Measurements from ENCODE around the gene SPPL2B.

DNA sequence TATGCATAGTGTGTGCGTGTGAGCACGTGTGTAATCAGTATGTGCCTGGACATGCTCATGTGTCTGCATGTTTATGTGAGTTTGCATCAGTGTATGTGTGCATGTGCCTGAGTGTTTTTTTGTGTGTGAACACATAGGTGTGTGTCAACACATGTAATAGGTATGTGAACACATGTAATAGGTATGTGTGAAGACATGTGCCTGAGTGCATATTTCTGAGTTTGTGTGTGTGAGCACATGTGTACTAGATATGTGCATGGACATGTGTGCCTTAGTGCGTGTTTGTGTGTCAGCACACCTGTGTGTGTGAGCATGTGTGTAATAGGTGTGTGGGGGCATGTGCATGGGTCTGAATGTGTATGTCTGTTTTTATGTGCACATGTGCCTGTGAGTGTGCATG is 7.4 kb downstream of the SPPL2B start:
- TF ChIP-seq, protein P1, sequence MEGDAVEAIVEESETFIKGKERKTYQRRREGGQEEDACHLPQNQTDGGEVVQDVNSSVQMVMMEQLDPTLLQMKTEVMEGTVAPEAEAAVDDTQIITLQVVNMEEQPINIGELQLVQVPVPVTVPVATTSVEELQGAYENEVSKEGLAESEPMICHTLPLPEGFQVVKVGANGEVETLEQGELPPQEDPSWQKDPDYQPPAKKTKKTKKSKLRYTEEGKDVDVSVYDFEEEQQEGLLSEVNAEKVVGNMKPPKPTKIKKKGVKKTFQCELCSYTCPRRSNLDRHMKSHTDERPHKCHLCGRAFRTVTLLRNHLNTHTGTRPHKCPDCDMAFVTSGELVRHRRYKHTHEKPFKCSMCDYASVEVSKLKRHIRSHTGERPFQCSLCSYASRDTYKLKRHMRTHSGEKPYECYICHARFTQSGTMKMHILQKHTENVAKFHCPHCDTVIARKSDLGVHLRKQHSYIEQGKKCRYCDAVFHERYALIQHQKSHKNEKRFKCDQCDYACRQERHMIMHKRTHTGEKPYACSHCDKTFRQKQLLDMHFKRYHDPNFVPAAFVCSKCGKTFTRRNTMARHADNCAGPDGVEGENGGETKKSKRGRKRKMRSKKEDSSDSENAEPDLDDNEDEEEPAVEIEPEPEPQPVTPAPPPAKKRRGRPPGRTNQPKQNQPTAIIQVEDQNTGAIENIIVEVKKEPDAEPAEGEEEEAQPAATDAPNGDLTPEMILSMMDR (IDR thresholded peaks at IDR 0.05) = no peak
- no peak for TF ChIP-seq POLR2A (IDR thresholded peaks at IDR 0.05)

Measured in uterus (tissue), 2 donors.